HT1080 (cell line): ENCODE measurements around the gene TOR1B. TPM values are rescaled to one million over a fixed set of nuclear protein-coding genes. Genes with fewer than 3 reads are reported as not detected.

Source experiments
- DNase-seq: peaks from one replicate; pipeline ENCODE4 v3.0.0-alpha.2; 2015; ENCODE audit warnings: low read depth
- total RNA-seq: library from RNA; depleted of rRNA; stranded (reverse); fragments of >200 nt; shearing (Covaris generic); gene quantifications from 2 replicates; pipeline ENCODE4 v1.2.3, GENCODE V29; 2014

TOR1B gene
- total RNA-seq, 1 experiment from 2014 or later: 34.3 TPM

DNA sequence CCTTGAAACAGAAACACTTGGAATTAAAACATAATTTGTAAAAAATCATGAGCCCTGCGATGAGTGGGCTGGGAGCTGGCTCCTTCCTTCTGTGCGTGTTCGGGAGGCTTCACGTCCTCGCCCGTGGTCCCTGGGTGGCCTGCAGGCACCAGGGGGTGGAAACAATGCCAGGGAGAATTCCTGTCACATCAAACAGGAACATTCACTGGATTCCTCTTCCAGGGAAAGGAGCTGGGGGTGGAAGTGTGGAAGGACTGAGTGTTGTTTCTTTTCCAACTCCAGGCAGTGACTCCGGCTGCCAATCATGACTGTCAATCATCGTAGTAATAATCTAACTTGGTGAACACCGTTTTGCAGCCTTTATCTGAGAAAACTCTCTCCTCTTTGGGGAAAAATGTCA, 10.7 kb downstream of the TOR1B start:
- DNase-seq: no peak

DNA sequence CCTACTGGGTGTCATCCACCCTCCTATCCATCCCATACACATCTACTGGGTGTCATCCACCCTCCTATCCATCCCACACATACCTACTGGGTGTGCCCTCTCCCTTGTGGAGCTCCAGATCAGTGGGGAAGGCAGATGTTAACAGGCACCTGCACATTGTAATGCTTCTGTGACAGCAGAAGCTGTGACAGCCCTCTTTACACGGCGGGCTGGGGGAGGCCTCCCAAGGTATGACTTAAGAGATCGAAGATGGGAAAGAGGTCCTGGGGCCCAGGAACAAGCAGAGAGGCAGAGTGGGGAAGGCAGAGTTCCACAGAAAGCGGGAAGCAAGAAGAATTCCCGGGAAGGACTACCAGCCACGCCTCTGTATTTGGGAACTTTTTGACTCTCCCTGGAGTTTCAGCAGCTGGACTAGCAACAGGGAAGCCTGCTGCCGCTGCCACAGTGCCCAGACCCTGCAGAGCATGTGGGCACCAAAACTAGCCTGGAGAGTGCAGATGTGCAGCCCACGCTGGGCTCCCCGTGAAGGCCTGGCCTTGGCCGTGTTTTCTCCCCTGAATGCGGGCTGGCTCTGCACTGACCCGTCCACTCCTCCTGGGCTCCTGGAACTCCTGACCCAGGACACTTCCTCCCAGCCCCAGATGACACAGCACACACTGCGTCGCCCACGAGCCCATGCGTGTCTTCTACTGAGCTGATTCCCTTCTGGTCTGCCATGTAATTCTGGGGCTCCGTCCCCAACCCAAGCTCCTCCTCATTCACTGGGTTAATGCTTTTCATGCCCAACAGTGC, 11.6 kb downstream of the TOR1B start:
- no peak for DNase-seq

DNA sequence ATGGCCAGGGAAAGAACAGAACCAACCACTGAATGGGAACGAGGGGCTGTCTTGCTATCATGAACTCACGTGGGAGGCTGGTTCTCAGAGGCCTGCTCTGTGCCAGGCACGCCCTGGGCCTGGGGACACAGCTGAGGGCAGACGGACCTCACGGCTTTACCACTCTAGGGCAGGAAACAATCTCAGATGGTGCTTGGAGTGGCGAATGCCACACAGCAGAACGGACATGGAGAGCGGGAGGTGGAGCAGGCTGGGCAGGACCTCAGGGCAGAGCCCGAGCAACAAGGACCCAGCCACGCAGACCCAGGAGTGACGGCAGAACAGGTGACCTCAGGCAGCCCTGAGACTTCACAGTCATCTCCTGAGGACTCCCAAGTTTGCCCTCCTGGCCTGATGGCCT, 12.3 kb downstream of the TOR1B start:
- no peak for DNase-seq

DNA sequence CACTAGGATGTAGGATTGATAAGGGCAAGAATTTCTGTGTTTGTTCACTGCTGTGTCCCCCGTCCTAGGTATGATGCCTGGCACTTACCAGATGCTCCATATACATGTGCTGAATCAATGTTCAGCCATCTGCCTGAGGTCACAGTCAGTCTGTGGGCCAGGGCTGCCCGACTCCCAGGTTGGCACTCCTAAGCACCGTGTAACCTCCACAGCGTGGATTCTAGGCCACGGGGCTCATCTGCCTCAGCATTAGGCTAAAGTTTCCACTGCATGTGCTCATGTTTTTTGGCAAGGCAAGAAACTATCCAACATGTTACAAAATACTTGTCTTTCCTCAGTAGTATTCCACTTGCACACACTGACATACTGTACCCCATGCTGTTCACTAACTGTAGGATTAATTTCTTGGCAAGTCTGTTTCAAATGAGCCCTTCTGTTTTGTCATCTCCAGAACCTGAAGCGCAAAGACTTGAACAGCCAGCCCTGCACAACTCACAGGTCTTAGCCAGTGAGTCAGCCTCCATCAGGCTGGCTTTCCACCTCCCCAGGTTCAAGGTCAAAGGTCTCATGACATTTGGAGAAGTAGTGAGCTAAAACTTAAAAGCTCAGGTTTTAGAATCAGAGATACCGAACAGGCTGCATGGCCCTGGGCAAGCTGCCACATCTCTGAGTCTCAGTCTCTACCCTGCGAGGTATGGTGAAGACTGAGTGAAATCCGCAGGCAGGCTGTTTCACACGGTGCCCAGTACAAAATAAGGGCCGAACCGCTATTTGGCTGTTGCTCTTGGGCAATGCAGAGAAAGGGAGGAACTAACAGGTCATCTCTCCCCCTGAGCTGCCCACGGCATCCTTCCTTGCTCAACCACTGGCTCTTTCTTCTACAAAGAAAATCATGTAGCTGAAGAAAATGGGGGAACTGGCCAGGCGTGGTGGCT, 13.8 kb downstream of the TOR1B start:
- no peak for DNase-seq

DNA sequence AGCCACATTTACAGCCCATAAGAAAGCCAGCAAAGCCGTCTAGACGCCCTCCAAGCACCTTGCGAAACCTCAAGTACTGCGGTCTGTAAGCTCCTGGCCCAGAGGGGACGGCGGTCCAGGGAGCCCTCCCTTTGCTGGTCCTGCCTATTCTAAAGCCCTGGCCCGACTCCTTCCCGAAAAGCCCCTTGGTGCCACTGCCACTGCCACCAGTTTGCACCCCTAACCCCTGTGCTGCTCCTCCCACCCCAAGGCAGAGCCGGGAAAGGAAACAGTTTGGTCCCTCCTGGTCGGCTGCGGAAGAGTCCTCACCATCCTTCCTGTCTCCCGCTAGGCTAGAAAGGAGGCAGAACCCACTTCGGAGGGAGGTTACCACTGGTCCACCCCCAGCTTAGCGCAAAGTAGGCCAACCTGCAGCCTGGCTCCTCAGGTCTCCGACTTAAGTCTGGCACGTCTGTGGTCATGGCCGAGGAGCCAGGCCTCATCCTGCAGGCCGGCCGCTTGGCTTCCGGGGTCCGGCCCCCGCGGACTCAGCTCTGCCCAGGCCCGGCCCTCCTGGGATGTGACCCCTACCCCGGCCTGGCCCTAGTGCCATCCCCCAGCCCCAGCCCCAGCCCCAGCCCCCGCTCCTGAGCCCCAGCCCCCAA, 20.0 kb downstream of the TOR1B start:
- DNase-seq: peak; percentile 28

DNA sequence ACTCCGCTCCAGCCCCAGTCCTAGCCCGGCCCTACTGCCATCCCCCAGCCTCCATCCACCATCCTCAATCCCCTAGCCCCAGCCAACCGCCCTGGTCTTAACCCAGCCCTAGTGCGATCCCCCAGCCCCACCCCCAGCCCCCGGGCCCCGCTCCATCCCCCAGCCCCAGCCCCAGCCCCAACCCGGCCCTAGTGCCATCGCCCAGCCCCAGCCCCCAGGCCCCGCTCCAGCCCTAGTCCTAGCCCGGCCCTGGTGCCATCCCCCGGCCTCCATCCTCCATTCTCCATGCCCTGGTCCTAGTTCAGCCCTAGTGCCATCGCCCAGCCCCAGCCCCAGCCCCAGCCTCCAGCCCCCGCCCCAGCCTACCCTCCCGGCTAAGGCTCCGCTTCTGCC, 20.6 kb downstream of the TOR1B start:
- no peak for DNase-seq

DNA sequence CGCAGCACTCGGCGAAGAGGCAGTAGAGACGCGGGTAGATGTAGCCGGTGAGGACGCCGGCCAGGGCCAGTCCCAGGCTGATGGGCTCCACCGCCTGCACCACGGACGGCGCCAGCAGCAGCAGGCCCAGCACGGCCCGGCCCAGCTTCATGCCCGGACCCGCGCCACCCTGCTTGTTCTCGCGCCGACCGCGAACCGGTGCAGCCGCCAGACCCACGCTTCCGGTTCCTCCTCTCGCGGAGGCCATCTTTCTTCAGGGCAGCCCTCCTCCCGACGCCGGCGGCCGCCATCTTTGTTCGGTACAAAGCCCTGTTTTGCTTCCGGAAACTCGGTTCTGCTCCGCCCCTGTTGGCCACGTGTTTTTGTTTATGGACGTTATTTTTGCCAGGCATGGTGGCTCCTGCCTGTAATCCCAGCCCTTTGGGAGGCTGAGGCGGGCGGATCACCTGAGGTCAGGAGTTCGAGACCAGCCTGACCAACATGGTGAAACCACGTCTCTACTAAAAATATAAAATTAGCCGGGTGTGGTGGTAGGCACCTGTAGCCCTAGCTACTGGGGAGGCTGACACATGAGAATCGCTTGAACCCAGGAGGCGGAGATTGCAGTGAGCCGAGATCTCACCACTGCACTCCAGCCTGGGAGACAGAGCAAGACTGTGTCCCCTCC, 21.1 kb downstream of the TOR1B start, which contains the start of gene TOR1A:
TOR1A (minus strand) TSS at position 202 of the 667 bp plus-strand sequence; CDS start at position 151, 51 bp downstream.
- peak; percentile 94 for DNase-seq

DNA sequence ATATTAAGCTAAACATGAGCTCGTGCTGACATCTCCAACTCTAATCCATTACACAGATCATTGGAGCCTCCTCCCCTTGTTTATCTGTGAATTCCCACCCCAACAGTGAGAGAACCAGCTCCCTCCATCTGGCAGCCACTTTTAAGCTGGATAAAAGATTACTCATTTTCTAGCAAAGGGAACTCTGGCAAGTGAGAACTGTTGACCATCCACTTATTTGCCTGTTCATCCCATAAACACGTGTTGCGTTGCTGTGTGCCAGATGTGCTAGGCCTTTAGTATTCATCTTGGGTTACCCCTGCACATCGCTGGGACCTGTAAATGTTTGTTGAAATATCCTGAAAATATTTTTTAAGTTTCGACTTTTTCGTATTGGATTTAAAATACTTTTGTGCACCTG, 23.4 kb downstream of the TOR1B start:
- no peak for DNase-seq

DNA sequence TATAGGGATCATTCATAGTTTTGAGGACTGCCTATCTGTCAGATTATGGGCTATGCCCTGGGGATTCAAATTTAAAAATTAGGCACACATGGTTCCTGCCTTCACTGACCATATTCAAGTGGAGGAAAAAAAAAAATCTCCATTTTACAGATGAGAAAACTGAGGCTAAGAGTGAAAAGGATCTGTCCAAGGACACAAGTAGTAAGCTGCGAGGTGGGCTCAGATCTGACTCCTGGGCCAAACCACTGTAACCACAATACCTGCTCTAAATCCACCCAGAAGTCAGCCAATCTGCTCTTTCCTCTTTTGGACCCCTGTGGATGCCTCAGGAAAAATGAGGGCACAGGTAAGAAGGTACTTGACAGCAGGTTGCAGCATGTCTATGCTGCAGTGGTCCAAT, 23.8 kb downstream of the TOR1B start:
- no peak for DNase-seq

DNA sequence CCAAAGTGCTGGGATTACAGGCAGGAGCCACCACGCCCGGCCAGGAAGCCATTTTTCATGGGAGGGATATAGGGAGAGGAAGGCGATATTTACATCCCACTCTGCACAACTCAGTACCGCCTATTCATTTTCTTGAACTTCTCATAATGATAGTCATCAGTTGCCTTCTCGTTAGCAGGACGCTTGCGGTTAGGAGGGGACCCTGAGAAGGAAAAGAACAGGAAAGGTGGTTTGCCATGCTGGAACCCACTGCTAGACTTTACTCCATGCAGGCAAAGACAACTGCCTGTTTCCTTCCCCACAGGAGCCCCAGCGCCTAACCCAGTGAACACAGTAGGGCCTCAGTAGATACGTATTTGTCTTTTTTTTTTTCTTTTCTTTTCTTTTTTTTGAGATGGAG, 25.1 kb downstream of the TOR1B start:
- no peak for DNase-seq

DNA sequence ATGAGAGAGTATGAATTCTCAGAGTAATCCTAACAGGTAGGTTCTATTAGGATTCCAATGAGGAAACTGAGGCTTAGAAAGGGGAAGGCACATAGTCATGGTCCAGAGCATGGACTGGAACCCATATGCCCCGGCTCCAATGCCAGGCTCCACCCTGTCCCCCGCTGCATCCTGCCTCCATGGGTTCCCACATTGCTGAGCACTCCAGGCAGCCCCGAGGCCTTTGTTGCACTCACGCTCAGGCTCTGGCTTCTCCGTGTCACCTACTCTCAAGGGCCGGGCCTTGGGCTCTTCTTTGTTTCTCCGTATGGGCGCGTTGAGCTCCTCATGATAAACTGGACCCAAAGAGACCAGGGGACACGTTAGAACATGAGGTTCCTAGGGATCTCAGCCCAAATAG, 26.0 kb downstream of the TOR1B start:
- DNase-seq: no peak

DNA sequence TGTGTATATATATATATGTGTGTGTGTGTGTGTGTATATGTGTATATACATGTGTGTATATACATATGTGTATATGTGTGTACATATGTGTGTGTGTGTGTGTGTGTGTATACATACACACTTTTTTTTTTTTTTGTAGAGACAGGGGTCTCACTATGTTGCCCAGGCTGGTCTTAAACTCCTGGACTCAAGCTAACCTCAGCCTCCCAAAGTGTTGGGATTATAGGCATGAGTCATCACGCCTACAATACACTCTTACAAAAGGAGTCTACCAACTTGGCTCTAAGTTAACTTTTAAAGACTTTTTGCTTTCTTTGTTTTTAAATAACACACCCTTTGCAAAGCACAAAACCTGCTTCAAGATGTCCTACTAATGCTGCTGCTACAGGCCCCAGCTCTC, 30.0 kb downstream of the TOR1B start:
- DNase-seq: peak; percentile 26

DNA sequence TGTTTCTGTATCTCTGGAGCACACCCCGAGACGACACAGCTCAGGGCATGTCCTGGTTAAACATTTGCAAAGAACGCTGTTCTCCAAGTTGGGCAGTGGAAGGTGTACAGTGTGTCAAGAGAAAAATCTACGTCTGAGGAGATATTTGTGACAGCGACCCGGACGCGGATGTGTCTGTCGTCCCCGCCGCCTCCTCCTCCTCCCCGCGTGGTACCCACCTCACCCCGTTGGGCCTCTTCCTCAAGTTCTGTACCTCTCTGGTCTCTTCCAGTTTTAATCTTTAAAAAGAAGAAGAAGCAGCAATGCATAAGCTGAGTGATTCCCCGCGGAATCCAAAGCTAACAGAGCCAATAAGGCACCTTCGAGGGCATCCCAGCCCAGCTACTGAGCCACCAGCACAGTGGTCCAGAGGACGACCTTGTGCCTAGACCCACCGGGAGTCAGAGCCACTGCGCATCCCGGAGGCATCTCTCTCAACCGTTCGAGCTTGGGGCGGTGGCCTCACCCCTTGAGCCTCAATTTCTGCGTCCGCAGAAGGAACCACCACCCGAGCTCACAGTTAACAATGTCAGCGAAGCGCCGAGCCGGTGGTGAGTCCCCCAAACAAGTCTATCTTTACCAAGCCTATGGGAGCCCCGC, 31.6 kb downstream of the TOR1B start:
- no peak for DNase-seq

DNA sequence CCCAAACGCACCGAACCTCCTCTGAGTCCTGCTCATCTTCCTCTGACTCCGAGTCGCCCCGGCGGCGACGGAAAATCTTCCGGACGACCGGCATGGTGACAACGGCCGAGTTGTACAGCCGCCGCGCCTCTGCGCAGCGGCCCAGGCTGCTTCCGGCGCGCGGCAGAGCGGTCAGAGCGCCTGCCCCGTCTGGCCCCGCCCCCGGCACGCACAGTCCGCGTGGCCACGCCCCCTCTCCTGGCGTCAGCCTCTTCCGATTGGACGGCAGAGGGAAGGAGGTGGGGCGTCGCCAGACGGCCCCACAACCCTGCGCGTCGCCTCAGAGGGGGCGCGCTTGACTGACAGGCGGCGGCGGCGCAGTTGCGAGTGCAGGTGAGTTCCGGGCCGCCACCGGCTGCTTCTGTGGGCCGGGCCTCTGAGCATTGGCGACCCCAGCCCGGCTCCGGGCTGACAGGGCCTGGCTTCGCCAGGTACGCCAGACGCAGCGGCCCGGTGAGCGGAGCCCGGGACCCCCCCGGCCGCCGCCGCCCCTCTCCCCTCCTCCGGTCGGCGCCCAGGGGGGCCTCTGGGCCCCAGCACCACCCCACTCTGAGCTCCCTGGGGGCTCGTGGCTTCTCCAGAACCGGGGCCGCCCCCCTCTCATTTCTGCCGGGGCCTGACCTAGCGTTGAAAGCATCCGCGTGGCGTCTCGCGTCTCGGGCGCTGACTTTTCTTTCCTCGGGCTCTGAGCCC, 32.3 kb downstream of the TOR1B start, which contains the start of the genes C9orf78 and USP20:
C9orf78 (minus strand) TSS at position 148 of the 732 bp plus-strand sequence; CDS start at position 94, 54 bp downstream.
USP20 (plus strand) TSS at position 331 of the 732 bp plus-strand sequence. CDS start 17,098 bp downstream, outside the sequence.
- peak; percentile 88 for DNase-seq

DNA sequence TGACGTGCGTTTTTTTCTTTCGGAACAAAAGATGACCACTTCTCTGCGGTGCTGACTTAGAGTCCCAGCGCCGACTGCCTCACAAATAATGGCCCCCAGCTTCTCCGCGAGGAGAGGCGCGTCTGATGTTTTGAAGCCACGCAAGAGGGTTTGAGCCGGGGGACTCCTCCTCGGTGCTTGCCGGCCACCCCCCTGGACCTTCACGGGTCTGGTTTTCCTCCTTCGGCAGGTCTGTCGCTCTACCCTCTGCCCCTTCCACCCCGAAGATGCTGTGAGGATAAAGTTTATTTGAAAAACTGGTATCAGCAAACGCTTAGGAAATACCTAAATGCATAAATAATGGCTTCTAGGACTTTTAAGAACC, 32.9 kb downstream of the TOR1B start:
- no peak for DNase-seq

DNA sequence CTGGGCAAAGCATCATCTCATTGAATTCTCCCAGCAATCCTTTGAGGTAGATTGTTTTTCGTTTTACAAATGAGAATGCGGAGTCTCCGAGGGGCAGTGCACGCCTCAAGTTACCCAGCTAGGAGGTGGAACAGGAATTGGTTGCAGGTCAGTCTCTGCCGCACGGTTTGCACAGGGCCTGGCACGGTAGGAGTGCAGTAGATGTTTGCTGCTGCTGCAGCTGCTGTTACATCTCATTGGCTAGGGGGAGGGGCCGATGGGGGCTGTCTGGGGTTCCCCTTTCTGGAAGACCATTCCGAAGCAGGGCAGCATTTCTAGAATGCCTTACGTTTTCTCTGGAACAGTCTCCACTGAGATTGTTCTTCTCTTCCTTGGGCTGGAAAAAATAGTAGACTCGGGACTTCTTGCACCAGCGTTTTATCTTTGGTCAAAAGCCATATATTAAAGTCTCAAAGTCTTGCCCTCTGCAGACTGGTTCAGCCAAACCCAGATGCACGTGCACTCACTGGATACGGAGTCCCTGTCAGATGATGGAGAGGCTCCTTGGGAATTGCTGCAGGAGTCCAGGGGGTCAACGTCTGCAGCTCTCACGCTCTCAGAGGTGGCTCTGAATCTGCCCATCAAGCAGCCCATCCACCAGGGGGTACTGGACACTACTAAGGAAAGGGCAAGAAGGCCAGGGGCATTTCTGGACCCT, 33.5 kb downstream of the TOR1B start:
- DNase-seq: no peak

DNA sequence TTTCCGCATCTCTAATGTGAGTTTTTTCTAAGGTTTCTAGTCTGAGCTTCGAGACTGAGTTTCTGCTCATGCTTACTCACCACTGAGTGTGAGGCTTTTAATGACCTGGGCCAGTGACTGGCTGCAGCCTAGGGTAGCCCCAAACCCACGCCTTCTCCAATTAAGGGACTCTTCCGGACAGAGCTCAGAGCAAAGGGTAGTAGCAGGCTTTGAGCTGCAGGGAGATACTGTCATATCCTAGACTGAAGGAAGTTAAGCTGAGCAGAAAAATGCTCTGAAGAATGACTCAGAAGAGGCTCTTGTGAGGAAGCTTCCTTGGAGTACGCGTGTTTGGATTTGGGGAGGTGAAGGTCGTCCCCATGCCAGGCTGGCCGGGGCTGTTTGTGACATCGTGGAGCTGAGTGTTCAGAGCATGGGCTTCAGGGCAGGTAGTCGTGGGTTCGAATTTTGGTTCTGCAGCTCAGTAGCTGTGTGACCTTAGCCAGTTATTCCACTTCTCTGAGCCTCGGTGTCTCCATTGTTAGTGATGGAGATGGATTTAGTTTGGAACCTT, 35.8 kb downstream of the TOR1B start:
- DNase-seq: peak; percentile 95

DNA sequence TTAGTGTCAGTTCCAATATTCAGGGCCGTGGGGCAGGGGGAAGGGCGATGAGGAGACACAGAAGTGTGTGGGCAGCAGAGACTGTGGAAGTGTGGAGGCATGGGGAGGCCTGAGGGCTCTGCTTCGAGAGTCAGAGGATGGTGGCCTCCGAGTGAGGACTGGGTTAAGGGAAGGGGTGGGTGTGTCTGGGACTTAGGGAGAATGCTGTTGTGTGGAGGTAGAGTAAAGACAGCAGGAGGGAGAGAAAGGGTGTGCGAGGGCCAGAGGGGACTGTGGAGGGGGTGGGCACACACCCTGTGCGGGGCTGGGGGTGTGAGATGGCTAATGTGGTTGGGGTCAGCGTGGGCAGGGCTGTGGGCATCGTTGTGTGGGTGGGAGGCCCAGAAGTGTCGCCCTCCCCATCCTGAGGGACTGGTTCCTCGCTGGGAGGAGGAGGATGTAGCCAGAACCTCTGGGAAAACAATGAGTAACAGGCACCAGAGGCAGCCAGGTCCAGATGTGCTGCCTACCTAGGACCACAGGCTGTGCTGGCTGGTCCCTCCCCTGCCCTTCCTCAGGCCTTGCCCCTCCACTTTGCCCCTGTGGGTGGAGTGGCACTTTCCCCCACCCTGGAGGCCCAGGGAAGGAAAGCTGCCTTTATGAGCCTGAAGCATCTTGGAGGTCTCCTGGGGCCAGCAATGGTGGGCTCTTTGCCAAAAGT, 36.5 kb downstream of the TOR1B start:
- DNase-seq: no peak
